K562 (cell line): ENCODE measurements around the gene RETREG1. TPM values are rescaled to one million over a fixed set of nuclear protein-coding genes. Genes with fewer than 3 reads are reported as not detected.

ENCODE experiments used
- DDX20 ChIP-seq: fragments of 450-650 bp; IDR thresholded peaks from 2 replicates; pipeline ENCODE4 v1.6.1; 2016; ENCODE audit warnings: missing genetic modification characterization, low read depth, mild to moderate bottlenecking, missing compliant biosample characterization, moderate library complexity
- EP300 ChIP-seq: IDR thresholded peaks from 2 replicates; pipeline ENCODE4 v1.6.1; 2012; ENCODE audit warnings: low read length, improper control_type of control experiment
- ETS2 ChIP-seq: IDR thresholded peaks from 2 replicates; pipeline ENCODE4 v1.6.1; 2016; ENCODE audit warnings: borderline replicate concordance, missing genetic modification characterization, mild to moderate bottlenecking, moderate library complexity, missing compliant biosample characterization; ENCODE audit not compliant: poor library complexity, severe bottlenecking
- FIP1L1 ChIP-seq: fragments of 200-400 bp; formaldehyde crosslinking; IDR thresholded peaks from 2 replicates; pipeline ENCODE4 v1.6.1; 2018; ENCODE audit warnings: mild to moderate bottlenecking, low read depth, low read length; ENCODE audit not compliant: poor library complexity, severe bottlenecking
- GABPB2 ChIP-seq: fragments of 250-450 bp; sonication (Bioruptor Pico); conservative IDR thresholded peaks from 2 replicates; pipeline ENCODE4 v1.5.1; 2021; ENCODE audit warnings: mild to moderate bottlenecking
- MBD2 ChIP-seq: sonication (generic); IDR thresholded peaks from 2 replicates; pipeline ENCODE4 v1.6.1; 2016; ENCODE audit warnings: low read depth, borderline replicate concordance
- NR1H2 ChIP-seq: sonication (generic); formaldehyde crosslinking; IDR thresholded peaks from 2 replicates; pipeline ENCODE4 v1.4.0; 2020; ENCODE audit warnings: mild to moderate bottlenecking, missing genetic modification reagents
- PTRF ChIP-seq: fragments of 450-650 bp; IDR thresholded peaks from 2 replicates; pipeline ENCODE4 v1.6.1; 2016; ENCODE audit warnings: mild to moderate bottlenecking, missing genetic modification characterization, missing compliant biosample characterization
- RBM34 ChIP-seq: fragments of 200-400 bp; formaldehyde crosslinking; IDR thresholded peaks from 2 replicates; pipeline ENCODE4 v1.6.1; 2018; ENCODE audit warnings: low read length, borderline replicate concordance; ENCODE audit not compliant: insufficient read depth
- ZNF217 ChIP-seq: sonication (generic); formaldehyde crosslinking; IDR thresholded peaks from 2 replicates; pipeline ENCODE4 v1.8.0; 2022; ENCODE audit warnings: mild to moderate bottlenecking, missing genetic modification reagents
- ZNF584 ChIP-seq: fragments of 200-800 bp; sonication (Bioruptor generic); IDR thresholded peaks from 2 replicates; pipeline ENCODE4 v1.6.1; 2016; ENCODE audit warnings: low read depth, mild to moderate bottlenecking, missing genetic modification characterization, missing compliant biosample characterization
- polyA plus RNA-seq, 8 experiments: library from polyadenylated mRNA; depleted of rRNA in 4 of 8; stranded (reverse) in 5 of 8; unstranded in 3 of 8; fragments of >200 nt; fragmentation: Nextera tagmentation in 2 of 8; fragmentation: Illumina TruSeq in 1 of 8; extraction: Ambion mirVana in 2 of 8; extraction: Trizol in 1 of 8; gene quantifications; 2 replicates each; pipeline versions ENCODE4 v1.2.1 to v1.2.3, GENCODE V29; 2011 to 2014; ENCODE audit warnings: inconsistent platforms in 1 of 8, missing spikeins in 1 of 8
- total RNA-seq, 7 experiments: library from RNA; depleted of rRNA in 6 of 7; stranded (reverse); fragments of >200 nt in 6 of 7; fragmentation: Illumina TruSeq in 2 of 7; extraction: Trizol in 2 of 7; gene quantifications; 2 replicates each; pipeline versions ENCODE4 v1.2.1 to v1.2.3, GENCODE V29; 2011 to 2021; ENCODE audit warnings: low replicate concordance in 1 of 7
- TF ChIP-seq, protein P1 (sequence below): fragments of 450-650 bp; formaldehyde crosslinking; conservative IDR thresholded peaks from 2 replicates; pipeline ENCODE4 v1.4.0; 2022; ENCODE audit warnings: mild to moderate bottlenecking, missing genetic modification characterization
- TF ChIP-seq, protein P2 (sequence below), 2 experiments: fragments of 200-800 bp in 1 of 2; sonication (Bioruptor generic) in 1 of 2; sonication (generic) in 1 of 2; formaldehyde crosslinking in 1 of 2; IDR thresholded peaks in 1 of 2; conservative IDR thresholded peaks in 1 of 2; 2 replicates each; pipeline versions ENCODE4 v1.5.0 to v1.6.1; 2016 to 2020; ENCODE audit warnings: missing compliant biosample characterization in 1 of 2, missing genetic modification characterization in 1 of 2, missing genetic modification reagents in 1 of 2
- TF ChIP-seq, protein P3 (sequence below): fragments of 250-450 bp; sonication (Bioruptor Pico); IDR thresholded peaks from 2 replicates; pipeline ENCODE4 v1.5.0; 2021; ENCODE audit warnings: mild to moderate bottlenecking, borderline replicate concordance
- TF ChIP-seq, protein P4 (sequence below): fragments of 250-450 bp; sonication (Bioruptor Pico); IDR thresholded peaks from 2 replicates; pipeline ENCODE4 v1.9.0; 2021; ENCODE audit warnings: mild to moderate bottlenecking
- TF ChIP-seq, protein P5 (sequence below): fragments of 450-650 bp; formaldehyde crosslinking; IDR thresholded peaks from 2 replicates; pipeline ENCODE4 v1.4.0; 2020; ENCODE audit warnings: mild to moderate bottlenecking, moderate library complexity

The RETREG1 gene
- total and polyA plus RNA-seq, 9 of the 15 experiments (the other 6 are each of a cell fraction or from before 2014, with no cell fraction given): 0.01 to 0.20 (median 0.08) TPM; not detected in 5

DNA sequence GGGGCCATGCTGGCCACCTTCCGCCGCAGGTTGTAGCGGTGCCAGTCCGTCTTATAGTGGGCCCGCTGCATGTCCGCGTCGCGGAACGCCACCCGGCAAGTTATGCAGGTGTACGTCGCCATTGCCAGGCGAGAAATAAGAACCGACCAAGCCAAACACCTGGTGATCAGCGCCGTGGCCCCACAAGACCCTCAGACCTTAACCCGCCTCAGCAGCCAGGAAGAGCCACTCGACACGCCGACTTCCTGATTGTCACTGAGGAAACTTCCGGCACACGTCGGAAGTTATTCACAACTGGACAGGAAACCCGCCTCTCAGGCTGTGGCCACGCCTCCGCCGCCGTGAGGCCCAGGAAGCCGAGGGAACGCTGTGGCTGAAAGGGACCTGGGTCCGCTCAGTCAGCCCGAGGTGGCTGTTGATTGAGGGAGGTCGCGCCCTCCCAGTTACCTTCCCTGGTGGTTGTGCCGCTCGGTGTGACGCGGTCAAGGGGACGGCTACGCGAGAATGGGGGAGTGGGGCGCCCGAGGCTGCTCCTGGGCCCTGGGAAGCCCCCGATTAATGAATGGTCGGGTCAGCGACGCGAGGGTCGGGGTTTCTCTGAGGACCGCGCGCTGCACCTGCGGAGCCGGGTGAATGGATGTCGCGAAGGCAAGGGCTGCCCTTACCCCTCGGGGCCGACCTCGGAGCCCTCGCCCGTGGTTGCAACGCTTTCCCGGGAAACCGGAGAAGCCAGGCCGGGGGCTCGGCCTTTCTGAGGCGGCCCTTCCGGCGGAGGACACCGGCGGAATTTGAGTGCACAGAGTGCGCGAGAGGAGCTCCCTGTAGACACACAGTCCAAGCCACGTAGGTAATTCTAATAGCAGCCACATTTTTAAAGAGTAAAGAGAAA is 151.0 kb downstream of the RETREG1 start, which contains the start of gene ZNF622 (continued):
- TF ChIP-seq, protein P1, sequence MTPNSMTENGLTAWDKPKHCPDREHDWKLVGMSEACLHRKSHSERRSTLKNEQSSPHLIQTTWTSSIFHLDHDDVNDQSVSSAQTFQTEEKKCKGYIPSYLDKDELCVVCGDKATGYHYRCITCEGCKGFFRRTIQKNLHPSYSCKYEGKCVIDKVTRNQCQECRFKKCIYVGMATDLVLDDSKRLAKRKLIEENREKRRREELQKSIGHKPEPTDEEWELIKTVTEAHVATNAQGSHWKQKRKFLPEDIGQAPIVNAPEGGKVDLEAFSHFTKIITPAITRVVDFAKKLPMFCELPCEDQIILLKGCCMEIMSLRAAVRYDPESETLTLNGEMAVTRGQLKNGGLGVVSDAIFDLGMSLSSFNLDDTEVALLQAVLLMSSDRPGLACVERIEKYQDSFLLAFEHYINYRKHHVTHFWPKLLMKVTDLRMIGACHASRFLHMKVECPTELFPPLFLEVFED: no peak
- TF ChIP-seq PTRF (tag) (no peak), RBM34 (no peak), ETS2 (tag) (no peak), GABPB2 (CRISPR knock-in tag) (no peak), EP300 (no peak), NR1H2 (CRISPR knock-in tag) (peak; percentile 97), DDX20 (tag) (no peak), ZNF217 (CRISPR knock-in tag) (no peak), ZNF584 (no peak), MBD2 (peak; percentile 87), FIP1L1 (no peak)
- TF ChIP-seq, protein P2, sequence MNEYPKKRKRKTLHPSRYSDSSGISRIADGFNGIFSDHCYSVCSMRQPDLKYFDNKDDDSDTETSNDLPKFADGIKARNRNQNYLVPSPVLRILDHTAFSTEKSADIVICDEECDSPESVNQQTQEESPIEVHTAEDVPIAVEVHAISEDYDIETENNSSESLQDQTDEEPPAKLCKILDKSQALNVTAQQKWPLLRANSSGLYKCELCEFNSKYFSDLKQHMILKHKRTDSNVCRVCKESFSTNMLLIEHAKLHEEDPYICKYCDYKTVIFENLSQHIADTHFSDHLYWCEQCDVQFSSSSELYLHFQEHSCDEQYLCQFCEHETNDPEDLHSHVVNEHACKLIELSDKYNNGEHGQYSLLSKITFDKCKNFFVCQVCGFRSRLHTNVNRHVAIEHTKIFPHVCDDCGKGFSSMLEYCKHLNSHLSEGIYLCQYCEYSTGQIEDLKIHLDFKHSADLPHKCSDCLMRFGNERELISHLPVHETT (CRISPR knock-in tag; conservative IDR thresholded peaks at IDR 0.05 in 1 of 2, IDR thresholded peaks at IDR 0.05 in 1 of 2): peak in 1 of 2 experiments; percentile 67; a peak in 1 of 4 replicates
- TF ChIP-seq, protein P3, sequence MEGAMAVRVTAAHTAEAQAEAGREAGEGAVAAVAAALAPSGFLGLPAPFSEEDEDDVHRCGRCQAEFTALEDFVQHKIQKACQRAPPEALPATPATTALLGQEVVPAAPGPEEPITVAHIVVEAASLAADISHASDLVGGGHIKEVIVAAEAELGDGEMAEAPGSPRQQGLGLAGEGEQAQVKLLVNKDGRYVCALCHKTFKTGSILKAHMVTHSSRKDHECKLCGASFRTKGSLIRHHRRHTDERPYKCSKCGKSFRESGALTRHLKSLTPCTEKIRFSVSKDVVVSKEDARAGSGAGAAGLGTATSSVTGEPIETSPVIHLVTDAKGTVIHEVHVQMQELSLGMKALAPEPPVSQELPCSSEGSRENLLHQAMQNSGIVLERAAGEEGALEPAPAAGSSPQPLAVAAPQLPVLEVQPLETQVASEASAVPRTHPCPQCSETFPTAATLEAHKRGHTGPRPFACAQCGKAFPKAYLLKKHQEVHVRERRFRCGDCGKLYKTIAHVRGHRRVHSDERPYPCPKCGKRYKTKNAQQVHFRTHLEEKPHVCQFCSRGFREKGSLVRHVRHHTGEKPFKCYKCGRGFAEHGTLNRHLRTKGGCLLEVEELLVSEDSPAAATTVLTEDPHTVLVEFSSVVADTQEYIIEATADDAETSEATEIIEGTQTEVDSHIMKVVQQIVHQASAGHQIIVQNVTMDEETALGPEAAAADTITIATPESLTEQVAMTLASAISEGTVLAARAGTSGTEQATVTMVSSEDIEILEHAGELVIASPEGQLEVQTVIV (CRISPR knock-in tag): no peak
- TF ChIP-seq, protein P4, sequence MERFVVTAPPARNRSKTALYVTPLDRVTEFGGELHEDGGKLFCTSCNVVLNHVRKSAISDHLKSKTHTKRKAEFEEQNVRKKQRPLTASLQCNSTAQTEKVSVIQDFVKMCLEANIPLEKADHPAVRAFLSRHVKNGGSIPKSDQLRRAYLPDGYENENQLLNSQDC (CRISPR knock-in tag): 0 out of 2 replicates have a peak, but pooled peaks have one; percentile 45
- TF ChIP-seq, protein P5, sequence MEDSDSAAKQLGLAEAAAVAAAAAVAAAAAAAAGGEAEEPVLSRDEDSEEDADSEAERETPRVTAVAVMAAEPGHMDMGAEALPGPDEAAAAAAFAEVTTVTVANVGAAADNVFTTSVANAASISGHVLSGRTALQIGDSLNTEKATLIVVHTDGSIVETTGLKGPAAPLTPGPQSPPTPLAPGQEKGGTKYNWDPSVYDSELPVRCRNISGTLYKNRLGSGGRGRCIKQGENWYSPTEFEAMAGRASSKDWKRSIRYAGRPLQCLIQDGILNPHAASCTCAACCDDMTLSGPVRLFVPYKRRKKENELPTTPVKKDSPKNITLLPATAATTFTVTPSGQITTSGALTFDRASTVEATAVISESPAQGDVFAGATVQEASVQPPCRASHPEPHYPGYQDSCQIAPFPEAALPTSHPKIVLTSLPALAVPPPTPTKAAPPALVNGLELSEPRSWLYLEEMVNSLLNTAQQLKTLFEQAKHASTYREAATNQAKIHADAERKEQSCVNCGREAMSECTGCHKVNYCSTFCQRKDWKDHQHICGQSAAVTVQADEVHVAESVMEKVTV: no peak
